ENCODE data around the gene MRPL16.

DNA sequence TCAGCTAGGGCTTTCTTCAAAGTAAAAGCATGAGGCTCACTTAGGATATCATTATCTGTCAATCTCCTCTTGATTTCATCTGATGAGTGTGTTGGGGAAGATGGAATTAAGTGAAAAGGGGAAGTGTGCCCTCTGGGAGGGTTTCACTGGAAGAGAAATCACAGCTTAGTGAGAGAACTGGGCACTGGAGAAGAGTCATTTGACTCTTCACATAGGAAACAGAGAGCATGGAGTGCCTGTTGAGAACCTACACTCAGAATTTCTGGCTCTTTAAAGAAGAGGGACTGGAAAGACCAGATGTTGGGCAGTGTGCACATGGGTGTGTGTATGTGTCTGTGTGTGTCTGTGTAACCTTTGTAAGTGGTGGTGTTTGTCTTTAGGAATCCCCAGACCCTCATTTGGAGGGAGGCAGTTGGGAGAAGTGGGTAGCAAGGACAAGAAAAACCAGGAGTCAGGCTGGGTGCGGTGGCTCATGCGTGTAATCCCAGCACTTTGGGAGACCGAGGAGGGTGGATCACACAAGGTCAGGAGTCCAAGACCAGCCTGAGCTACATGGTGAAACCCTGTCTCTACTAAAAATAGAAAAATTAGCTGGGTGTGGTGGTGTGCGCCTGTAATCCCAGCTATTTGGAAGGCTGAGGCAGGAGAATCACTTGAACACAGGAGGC is 45.4 kb downstream of the MRPL16 start:
- TF ChIP-seq POLR2A (IDR thresholded peaks at IDR 0.05) (no peak), CTCF (IDR thresholded peaks at IDR 0.05) (no peak)

All from ovary (tissue), 3 donors.